Astrocyte (in vitro differentiated cells and primary cell): Measurements from ENCODE around the gene TBRG4. TPM values are rescaled to one million over a fixed set of nuclear protein-coding genes. Genes with fewer than 3 reads are reported as not detected.
"Not testable (repeated sequence)": the region's sequence is repeated elsewhere in the genome, so short reads cannot be mapped to it uniquely, and the experiment has no call there.

Source experiments
- DNase-seq: peaks from one replicate; pipeline ENCODE4 v3.0.0-alpha.2; 2010; ENCODE audit warnings: low read depth
- FAIRE-seq: peaks from 2 replicates; lab custom pipeline; 2011; peaks lifted over from hg19 to GRCh38; lab: Jason Lieb, UNC
- H2AFZ ChIP-seq: 2 replicates; pipeline ENCODE4 v1.6.0; 2012; ENCODE audit warnings: low read depth, low read length, inconsistent platforms
- H3K27ac ChIP-seq: 2 replicates; pipeline ENCODE4 v1.5.1; 2011; ENCODE audit warnings: low read depth, low read length, inconsistent platforms
- H3K27me3 ChIP-seq: 2 replicates; pipeline ENCODE4 v1.6.0; 2011; ENCODE audit warnings: low read length, inconsistent platforms; ENCODE audit not compliant: insufficient read depth
- H3K36me3 ChIP-seq: 2 replicates; pipeline ENCODE4 v1.5.1; 2011; ENCODE audit warnings: low read length, inconsistent platforms; ENCODE audit not compliant: insufficient read depth
- H3K4me1 ChIP-seq: 2 replicates; pipeline ENCODE4 v1.5.1; 2011; ENCODE audit warnings: low read length, inconsistent platforms; ENCODE audit not compliant: insufficient read depth
- H3K4me2 ChIP-seq: 2 replicates; pipeline ENCODE4 v1.6.0; 2012; ENCODE audit warnings: low read length, inconsistent platforms
- H3K4me3 ChIP-seq: 2 replicates; pipeline ENCODE4 v1.5.1; 2011; ENCODE audit warnings: low read depth, mild to moderate bottlenecking, low read length, inconsistent platforms; ENCODE audit not compliant: insufficient read depth
- H3K79me2 ChIP-seq: 2 replicates; pipeline ENCODE4 v1.6.0; 2012; ENCODE audit warnings: mild to moderate bottlenecking, low read length, inconsistent platforms; ENCODE audit not compliant: insufficient read depth
- H3K9ac ChIP-seq: 2 replicates; pipeline ENCODE4 v1.6.0; 2012; ENCODE audit warnings: mild to moderate bottlenecking, low read length, inconsistent platforms
- H3K9me3 ChIP-seq: 2 replicates; pipeline ENCODE4 v1.5.1; 2012; ENCODE audit warnings: low read depth, mild to moderate bottlenecking, low read length, inconsistent platforms; ENCODE audit not compliant: insufficient read depth
- H4K20me1 ChIP-seq: 2 replicates; pipeline ENCODE4 v1.6.0; 2012; ENCODE audit warnings: low read length, inconsistent platforms; ENCODE audit not compliant: insufficient read depth
- H3K27ac Mint-ChIP-seq: one replicate; pipeline ENCODE4 v1.8.0; 2021; ENCODE audit warnings: mild to moderate bottlenecking, mixed read lengths; ENCODE audit not compliant: unreplicated experiment
- H3K27me3 Mint-ChIP-seq: one replicate; pipeline ENCODE4 v1.8.0; 2021; ENCODE audit warnings: low read depth, mixed read lengths; ENCODE audit not compliant: unreplicated experiment
- H3K36me3 Mint-ChIP-seq: one replicate; pipeline ENCODE4 v1.8.0; 2021; ENCODE audit warnings: low read depth, mixed read lengths; ENCODE audit not compliant: unreplicated experiment
- H3K4me1 Mint-ChIP-seq: one replicate; pipeline ENCODE4 v1.8.0; 2021; ENCODE audit warnings: low read depth, mixed read lengths; ENCODE audit not compliant: unreplicated experiment
- H3K4me3 Mint-ChIP-seq: one replicate; pipeline ENCODE4 v1.8.0; 2021; ENCODE audit warnings: mild to moderate bottlenecking, moderate library complexity, mixed read lengths; ENCODE audit not compliant: unreplicated experiment
- H3K9me3 Mint-ChIP-seq: one replicate; pipeline ENCODE4 v1.8.0; 2021; ENCODE audit warnings: mild to moderate bottlenecking, mixed read lengths; ENCODE audit not compliant: unreplicated experiment
- EZH2 ChIP-seq: IDR thresholded peaks from 2 replicates; pipeline ENCODE4 v1.6.1; 2012; ENCODE audit warnings: mild to moderate bottlenecking, low read length, inconsistent platforms; ENCODE audit not compliant: insufficient read depth
- total RNA-seq: library from RNA; stranded (reverse); gene quantifications from 2 replicates; pipeline ENCODE4 v1.2.1, GENCODE V29; 2021
- TF ChIP-seq, protein P1 (sequence below): IDR thresholded peaks from 2 replicates; pipeline ENCODE4 v1.5.1; 2011; ENCODE audit warnings: low read depth, mild to moderate bottlenecking, inconsistent platforms, low read length, moderate library complexity; ENCODE audit not compliant: insufficient read depth

TBRG4 gene
- total RNA-seq, 1 donor from 2014 or later = 65.2 TPM

GRCh38 chr7:45156516-45157272 lies 45.2 kb upstream of the TBRG4 start:
- peaks cover 6% of the 10 kb centered on the region for H3K9me3 Mint-ChIP-seq
- FAIRE-seq = no peak

DNA sequence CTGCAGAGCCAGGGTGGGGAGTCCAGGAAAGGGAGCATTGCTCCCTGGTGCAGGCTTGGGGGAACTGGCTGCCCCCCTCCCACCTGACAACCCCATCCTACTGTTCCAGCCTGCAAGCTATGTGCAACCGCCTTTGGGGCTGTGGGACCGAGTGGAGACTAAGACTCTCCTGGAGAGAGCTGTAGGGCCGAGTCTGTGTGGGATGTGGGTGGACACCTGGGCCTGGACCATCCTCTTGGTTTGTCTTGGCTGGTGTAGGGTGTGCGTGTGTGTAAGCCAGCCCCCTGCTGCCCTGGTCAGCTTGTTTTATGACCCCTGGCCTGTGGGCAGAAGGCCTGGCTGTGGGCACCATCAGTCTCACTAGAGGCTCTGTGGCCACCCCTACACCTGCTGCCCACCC lies 44.4 kb upstream of the TBRG4 start:
- Histone ChIP-seq H3K4me2 (no peak overlapping the region), H3K27me3 (peaks cover 25% of the 10 kb centered on the region), H3K36me3 (no peaks in the 10 kb centered on the region), H3K4me3 (no peak overlapping the region), H3K27ac (no peak overlapping the region), H3K9ac (no peak overlapping the region), H4K20me1 (no peaks in the 10 kb centered on the region), H2AFZ (no peak overlapping the region), H3K9me3 (no peaks in the 10 kb centered on the region), H3K79me2 (no peaks in the 10 kb centered on the region), H3K4me1 (no peaks in the 10 kb centered on the region)
- Mint-ChIP-seq H3K4me1 (no peaks in the 10 kb centered on the region), H3K27me3 (peaks cover 51% of the 10 kb centered on the region), H3K27ac (no peak overlapping the region), H3K4me3 (no peak overlapping the region), H3K36me3 (no peaks in the 10 kb centered on the region), H3K9me3 (peaks cover 8% of the 10 kb centered on the region)
- DNase-seq = no peak
- TF ChIP-seq, protein P1, sequence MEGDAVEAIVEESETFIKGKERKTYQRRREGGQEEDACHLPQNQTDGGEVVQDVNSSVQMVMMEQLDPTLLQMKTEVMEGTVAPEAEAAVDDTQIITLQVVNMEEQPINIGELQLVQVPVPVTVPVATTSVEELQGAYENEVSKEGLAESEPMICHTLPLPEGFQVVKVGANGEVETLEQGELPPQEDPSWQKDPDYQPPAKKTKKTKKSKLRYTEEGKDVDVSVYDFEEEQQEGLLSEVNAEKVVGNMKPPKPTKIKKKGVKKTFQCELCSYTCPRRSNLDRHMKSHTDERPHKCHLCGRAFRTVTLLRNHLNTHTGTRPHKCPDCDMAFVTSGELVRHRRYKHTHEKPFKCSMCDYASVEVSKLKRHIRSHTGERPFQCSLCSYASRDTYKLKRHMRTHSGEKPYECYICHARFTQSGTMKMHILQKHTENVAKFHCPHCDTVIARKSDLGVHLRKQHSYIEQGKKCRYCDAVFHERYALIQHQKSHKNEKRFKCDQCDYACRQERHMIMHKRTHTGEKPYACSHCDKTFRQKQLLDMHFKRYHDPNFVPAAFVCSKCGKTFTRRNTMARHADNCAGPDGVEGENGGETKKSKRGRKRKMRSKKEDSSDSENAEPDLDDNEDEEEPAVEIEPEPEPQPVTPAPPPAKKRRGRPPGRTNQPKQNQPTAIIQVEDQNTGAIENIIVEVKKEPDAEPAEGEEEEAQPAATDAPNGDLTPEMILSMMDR = no peak
- TF ChIP-seq EZH2 = no peak
- no peak for FAIRE-seq

More at GRCh38 chr7:45156516-45157272, 45.2 kb upstream of the TBRG4 start:
- no peak for TF ChIP-seq EZH2
- TF ChIP-seq, protein P1 = no peak
- no peaks in the 10 kb centered on the region for H3K79me2 ChIP-seq
- Mint-ChIP-seq H3K36me3 (no peaks in the 10 kb centered on the region), H3K4me1 (no peaks in the 10 kb centered on the region), H3K27ac (no peak overlapping the region), H3K27me3 (peaks cover 51% of the 10 kb centered on the region), H3K4me3 (no peak overlapping the region)
- no peaks in the 10 kb centered on the region for H3K4me1 ChIP-seq
- no peak overlapping the region for H3K4me2 ChIP-seq
- no peaks in the 10 kb centered on the region for H3K36me3 ChIP-seq
- no peak overlapping the region for H3K9ac ChIP-seq
- H4K20me1 ChIP-seq = no peaks in the 10 kb centered on the region
- no peak overlapping the region for H3K27ac ChIP-seq
- H2AFZ ChIP-seq = no peak overlapping the region
- H3K4me3 ChIP-seq = no peak overlapping the region
- H3K9me3 ChIP-seq = no peaks in the 10 kb centered on the region
- no peak for DNase-seq
- H3K27me3 ChIP-seq = peaks cover 25% of the 10 kb centered on the region

DNA sequence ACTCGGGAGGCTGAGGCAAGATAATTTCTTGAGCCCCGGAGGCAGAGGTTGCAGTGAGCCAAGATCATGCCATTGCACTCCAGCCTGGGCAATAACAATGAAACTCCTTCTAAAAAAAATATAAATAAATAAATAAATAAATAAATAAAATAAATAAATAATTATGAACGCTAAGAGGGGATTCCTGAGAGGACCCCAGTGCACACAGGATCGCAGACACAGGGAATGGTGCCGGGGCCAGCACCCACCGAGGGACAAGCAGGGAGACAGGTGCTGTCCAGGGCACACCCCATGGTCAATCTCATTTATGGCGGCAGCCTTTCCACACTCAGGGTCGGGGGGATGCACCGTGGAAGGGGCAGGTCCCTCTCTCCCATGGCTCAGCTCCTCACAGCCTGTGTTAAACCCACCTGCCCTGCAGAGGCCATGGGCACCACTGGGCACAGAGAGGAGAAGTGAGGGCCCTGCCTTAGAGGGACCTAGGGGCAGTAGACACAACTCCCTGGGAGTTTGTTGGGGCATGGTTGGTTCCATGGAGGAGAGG lies 43.9 kb upstream of the TBRG4 start:
- Mint-ChIP-seq H3K9me3 (peaks cover 10% of the 10 kb centered on the region), H3K27ac (no peak overlapping the region), H3K36me3 (no peaks in the 10 kb centered on the region), H3K27me3 (peaks cover 52% of the 10 kb centered on the region), H3K4me1 (no peaks in the 10 kb centered on the region), H3K4me3 (no peak overlapping the region)
- H3K4me1 ChIP-seq = no peaks in the 10 kb centered on the region
- H3K27ac ChIP-seq = no peak overlapping the region
- H3K79me2 ChIP-seq = no peaks in the 10 kb centered on the region
- H4K20me1 ChIP-seq = no peaks in the 10 kb centered on the region
- no peaks in the 10 kb centered on the region for H3K9me3 ChIP-seq
- no peak overlapping the region for H2AFZ ChIP-seq
- H3K27me3 ChIP-seq = peaks cover 21% of the 10 kb centered on the region
- H3K9ac ChIP-seq = no peak overlapping the region
- DNase-seq (no peak), FAIRE-seq (no peak)
- no peaks in the 10 kb centered on the region for H3K36me3 ChIP-seq
- TF ChIP-seq, protein P1 = no peak
- no peak for TF ChIP-seq EZH2
- no peak overlapping the region for H3K4me2 ChIP-seq
- H3K4me3 ChIP-seq = no peak overlapping the region

GRCh38 chr7:45153861-45154260 lies 42.4 kb upstream of the TBRG4 start:
- H2AFZ ChIP-seq, H3K9ac ChIP-seq, H3K4me3 ChIP-seq, H3K4me1 ChIP-seq, H3K9me3 ChIP-seq, H3K36me3 Mint-ChIP-seq, H3K79me2 ChIP-seq, H3K27ac ChIP-seq, DNase-seq, FAIRE-seq, H3K27ac Mint-ChIP-seq, H3K4me3 Mint-ChIP-seq, H3K4me1 Mint-ChIP-seq, H4K20me1 ChIP-seq, H3K4me2 ChIP-seq, H3K36me3 ChIP-seq: not testable (repeated sequence)
- peaks cover 10% of the 10 kb centered on the region for H3K9me3 Mint-ChIP-seq
- H3K27me3 Mint-ChIP-seq = peaks cover 50% of the 10 kb centered on the region
- peaks cover 15% of the 10 kb centered on the region for H3K27me3 ChIP-seq
